Measurements from ENCODE around the gene FRYL.
"Not testable (repeated sequence)": the region's sequence is repeated elsewhere in the genome, so short reads cannot be mapped to it uniquely, and the experiment has no call there.

GRCh38 chr4:48697516-48697915, 82.6 kb downstream of the FRYL start:
- TF ChIP-seq CTCF (conservative IDR thresholded peaks at IDR 0.05); EZH2 (IDR thresholded peaks at IDR 0.05; ENCODE audit: low read depth): not testable (repeated sequence)

Data from PC-9 (cell line).